DOHH2 (cell line): ENCODE results near the gene PTMS.

Experiments
- H3F3A ChIP-seq: fragments of 200-600 bp; sonication (generic), shearing (Covaris generic); 2 replicates; pipeline ENCODE4 v1.6.0; 2016; ENCODE audit warnings: antibody characterized with exemption, mild to moderate bottlenecking; ENCODE audit not compliant: control insufficient read depth, insufficient read depth
- H3K27ac ChIP-seq: fragments of 200-600 bp; sonication (generic); 2 replicates; pipeline ENCODE4 v1.5.1; 2014; ENCODE audit warnings: low read depth, mild to moderate bottlenecking, low read length, moderate library complexity
- H3K27me3 ChIP-seq: fragments of 200-600 bp; sonication (generic); 2 replicates; pipeline ENCODE4 v1.6.1; 2014; ENCODE audit warnings: mild to moderate bottlenecking, low read length, mixed read lengths; ENCODE audit not compliant: control insufficient read depth
- H3K36me3 ChIP-seq: fragments of 200-600 bp; sonication (generic); 2 replicates; pipeline ENCODE4 v1.6.1; 2014; ENCODE audit warnings: mild to moderate bottlenecking, low read length, moderate library complexity, mixed read lengths; ENCODE audit not compliant: control insufficient read depth
- H3K4me1 ChIP-seq: fragments of 200-600 bp; sonication (generic); 2 replicates; pipeline ENCODE4 v1.6.1; 2014; ENCODE audit warnings: mild to moderate bottlenecking, low read length, mixed read lengths; ENCODE audit not compliant: control insufficient read depth
- H3K4me2 ChIP-seq: fragments of 200-600 bp; sonication (generic); 2 replicates; pipeline ENCODE4 v1.6.0; 2014; ENCODE audit warnings: mild to moderate bottlenecking, low read length, moderate library complexity
- H3K4me3 ChIP-seq: fragments of 200-600 bp; sonication (generic); 2 replicates; pipeline ENCODE4 v1.5.1; 2014; ENCODE audit warnings: mild to moderate bottlenecking, low read length, mixed read lengths
- H3K79me2 ChIP-seq: fragments of 200-600 bp; sonication (generic); 2 replicates; pipeline ENCODE4 v1.6.1; 2014; ENCODE audit warnings: mild to moderate bottlenecking, low read length, mixed read lengths; ENCODE audit not compliant: control insufficient read depth
- H3K9me2 ChIP-seq: fragments of 200-600 bp; sonication (generic); replicated peaks from 2 replicates; pipeline ENCODE4 v1.6.1; 2014; ENCODE audit warnings: mild to moderate bottlenecking, low read length, mixed read lengths; ENCODE audit not compliant: control insufficient read depth
- H3K9me3 ChIP-seq: fragments of 200-600 bp; sonication (generic); 2 replicates; pipeline ENCODE4 v1.6.1; 2014; ENCODE audit warnings: antibody characterized with exemption, low read length, mixed read lengths; ENCODE audit not compliant: control insufficient read depth, insufficient read depth
- H4K20me1 ChIP-seq: fragments of 200-600 bp; sonication (generic); 2 replicates; pipeline ENCODE4 v1.6.0; 2014; ENCODE audit warnings: low read depth, mild to moderate bottlenecking, antibody characterized with exemption, low read length, moderate library complexity; ENCODE audit not compliant: control insufficient read depth, insufficient read depth
- EZH2phosphoT487 ChIP-seq: fragments of 200-600 bp; sonication (generic); IDR thresholded peaks from 2 replicates; pipeline ENCODE4 v1.6.1; 2017; ENCODE audit warnings: borderline replicate concordance, mild to moderate bottlenecking, antibody characterized with exemption, low read length, moderate library complexity, mixed read lengths
- TF ChIP-seq, protein P1 (sequence below): fragments of 200-600 bp; sonication (generic); IDR thresholded peaks from one replicate; pipeline ENCODE4 v1.5.1; 2014; ENCODE audit warnings: antibody characterized with exemption, mild to moderate bottlenecking, low read depth, low read length; ENCODE audit not compliant: poor library complexity, severe bottlenecking

The PTMS gene

GRCh38 chr12:6780573-6780972 lies 14.4 kb downstream of the PTMS start:
- Histone ChIP-seq H3F3A (0 out of 2 replicates have a peak, but pooled peaks cover 3% of the 10 kb centered on the region), H3K4me1 (peaks cover 16% of the 10 kb centered on the region), H3K79me2 (no peaks in the 10 kb centered on the region), H4K20me1 (no peaks in the 10 kb centered on the region), H3K4me2 (no peak overlapping the region), H3K27ac (no peak overlapping the region), H3K36me3 (no peaks in the 10 kb centered on the region), H3K4me3 (no peak overlapping the region), H3K9me2 (no peaks in the 10 kb centered on the region), H3K27me3 (peaks cover 21% of the 10 kb centered on the region), H3K9me3 (no peaks in the 10 kb centered on the region)
- TF ChIP-seq, protein P1, sequence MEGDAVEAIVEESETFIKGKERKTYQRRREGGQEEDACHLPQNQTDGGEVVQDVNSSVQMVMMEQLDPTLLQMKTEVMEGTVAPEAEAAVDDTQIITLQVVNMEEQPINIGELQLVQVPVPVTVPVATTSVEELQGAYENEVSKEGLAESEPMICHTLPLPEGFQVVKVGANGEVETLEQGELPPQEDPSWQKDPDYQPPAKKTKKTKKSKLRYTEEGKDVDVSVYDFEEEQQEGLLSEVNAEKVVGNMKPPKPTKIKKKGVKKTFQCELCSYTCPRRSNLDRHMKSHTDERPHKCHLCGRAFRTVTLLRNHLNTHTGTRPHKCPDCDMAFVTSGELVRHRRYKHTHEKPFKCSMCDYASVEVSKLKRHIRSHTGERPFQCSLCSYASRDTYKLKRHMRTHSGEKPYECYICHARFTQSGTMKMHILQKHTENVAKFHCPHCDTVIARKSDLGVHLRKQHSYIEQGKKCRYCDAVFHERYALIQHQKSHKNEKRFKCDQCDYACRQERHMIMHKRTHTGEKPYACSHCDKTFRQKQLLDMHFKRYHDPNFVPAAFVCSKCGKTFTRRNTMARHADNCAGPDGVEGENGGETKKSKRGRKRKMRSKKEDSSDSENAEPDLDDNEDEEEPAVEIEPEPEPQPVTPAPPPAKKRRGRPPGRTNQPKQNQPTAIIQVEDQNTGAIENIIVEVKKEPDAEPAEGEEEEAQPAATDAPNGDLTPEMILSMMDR: no peak
- no peak for TF ChIP-seq EZH2phosphoT487

GRCh38 chr12:6782119-6782518 lies 16.0 kb downstream of the PTMS start:
- H3K36me3 ChIP-seq: no peaks in the 10 kb centered on the region
- H3K9me3 ChIP-seq: no peaks in the 10 kb centered on the region
- H3K79me2 ChIP-seq: no peaks in the 10 kb centered on the region
- peaks cover 13% of the 10 kb centered on the region for H3K27me3 ChIP-seq
- no peak overlapping the region for H3K4me2 ChIP-seq
- peaks cover 16% of the 10 kb centered on the region for H3K4me1 ChIP-seq
- H4K20me1 ChIP-seq: no peaks in the 10 kb centered on the region
- H3K9me2 ChIP-seq: no peaks in the 10 kb centered on the region
- 0 out of 2 replicates have a peak, but pooled peaks cover 3% of the 10 kb centered on the region for H3F3A ChIP-seq
- no peak overlapping the region for H3K4me3 ChIP-seq
- H3K27ac ChIP-seq: no peak overlapping the region
- no peak for TF ChIP-seq EZH2phosphoT487
- TF ChIP-seq, protein P1: no peak

DNA sequence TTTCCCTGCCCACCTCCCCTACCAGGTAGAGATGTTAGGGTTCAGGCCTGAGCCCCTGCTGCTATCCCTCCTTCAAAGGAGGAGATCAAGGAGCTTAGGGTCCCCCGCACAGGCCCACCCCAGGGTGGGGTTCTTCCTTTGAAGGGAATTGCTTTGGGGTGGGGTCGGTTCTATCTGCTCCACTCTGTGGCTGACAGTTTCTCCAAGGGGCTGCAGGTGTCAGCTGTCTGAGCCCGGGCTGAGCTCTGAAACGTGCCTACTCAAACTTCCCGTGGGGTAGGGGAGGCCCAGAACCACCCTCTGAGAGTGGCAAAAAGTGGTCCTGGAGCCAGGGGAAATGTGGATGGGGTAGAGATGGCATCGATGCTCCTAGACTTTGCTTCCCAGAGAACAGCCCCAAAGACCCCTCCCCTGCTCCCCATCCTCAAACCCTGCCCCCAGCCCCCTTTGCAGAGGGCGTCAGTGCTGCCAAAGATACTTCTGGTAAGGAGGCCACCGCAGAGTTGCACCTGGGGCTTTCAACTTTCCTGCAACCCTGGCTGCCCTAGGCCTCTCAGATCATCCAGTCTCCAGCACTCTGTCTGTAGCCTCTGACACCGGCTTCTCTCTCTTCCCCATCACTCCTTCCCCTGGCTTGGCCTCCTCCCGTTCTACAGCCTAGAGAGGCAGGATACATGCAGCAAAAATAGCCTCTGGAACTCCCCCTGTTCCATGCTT lies 16.8 kb downstream of the PTMS start:
- H3K4me1 ChIP-seq: peaks cover 13% of the 10 kb centered on the region
- no peaks in the 10 kb centered on the region for H4K20me1 ChIP-seq
- H3K36me3 ChIP-seq: no peaks in the 10 kb centered on the region
- H3K27ac ChIP-seq: no peak overlapping the region
- no peak overlapping the region for H3K4me2 ChIP-seq
- 0 out of 2 replicates have a peak, but pooled peaks cover 3% of the 10 kb centered on the region for H3F3A ChIP-seq
- H3K9me3 ChIP-seq: no peaks in the 10 kb centered on the region
- no peaks in the 10 kb centered on the region for H3K9me2 ChIP-seq
- peaks cover 5% of the 10 kb centered on the region; the same call in 1 of the 2 replicates for H3K27me3 ChIP-seq
- H3K4me3 ChIP-seq: no peak overlapping the region
- no peaks in the 10 kb centered on the region for H3K79me2 ChIP-seq
- TF ChIP-seq EZH2phosphoT487: no peak
- TF ChIP-seq, protein P1: no peak
